ENCODE data around the gene PIGC.

PIGC gene

DNA sequence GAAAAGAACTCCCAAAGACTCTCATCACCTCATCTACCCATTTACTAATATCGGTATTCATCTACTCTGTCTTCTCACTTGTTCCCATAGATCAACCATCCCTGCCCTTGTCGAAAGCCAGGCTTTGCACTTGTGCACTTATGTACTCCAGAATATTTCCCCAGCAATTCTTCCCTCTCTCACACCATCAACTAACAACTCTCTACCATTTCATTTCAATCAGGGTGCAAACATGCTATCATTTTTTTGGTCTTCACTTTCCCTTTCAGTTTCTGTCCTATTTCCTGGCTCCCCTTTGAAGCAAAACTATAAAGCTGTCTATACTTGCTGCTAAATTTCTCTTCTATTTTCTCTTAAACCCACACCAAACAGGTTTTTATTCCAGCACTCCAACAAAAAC is 16.7 kb downstream of the PIGC start:
- no peak overlapping the region for H3K4me3 ChIP-seq (ENCODE audit: low read depth, low read length)
- H3K36me3 ChIP-seq (ENCODE audit: control insufficient read depth, insufficient read depth, low read length) = no peaks in the 10 kb centered on the region
- H3K9me3 ChIP-seq (ENCODE audit: control insufficient read depth, insufficient read depth, low read length) = no peaks in the 10 kb centered on the region
- peaks cover 9% of the 10 kb centered on the region for H3K4me1 ChIP-seq (ENCODE audit: control insufficient read depth, insufficient read depth, low read length)
- no peaks in the 10 kb centered on the region for H3K27me3 ChIP-seq (ENCODE audit: control insufficient read depth, insufficient read depth, low read length)
- H3K9ac ChIP-seq (ENCODE audit: low read depth, low read length) = no peak overlapping the region

DNA sequence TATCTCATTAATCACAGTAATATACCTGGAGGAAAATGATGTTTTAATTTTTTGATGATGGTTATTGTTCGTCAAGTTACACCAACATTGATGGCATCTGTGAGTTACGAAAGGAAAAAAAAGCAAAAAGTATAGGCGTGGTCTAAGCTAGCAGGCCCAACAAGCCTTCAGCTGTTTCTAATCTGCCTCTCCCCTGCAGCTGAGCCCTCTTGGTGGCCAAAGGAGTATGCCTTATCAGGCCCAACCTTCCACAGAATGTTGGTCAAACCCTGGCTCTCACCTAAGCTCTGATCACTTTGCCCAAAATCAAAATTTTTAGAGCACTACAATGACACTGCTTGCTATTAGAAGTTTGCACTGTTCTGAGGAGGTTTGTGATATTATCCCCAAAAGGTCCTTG is 18.5 kb downstream of the PIGC start:
- H3K27me3 ChIP-seq (ENCODE audit: control insufficient read depth, insufficient read depth, low read length) = no peaks in the 10 kb centered on the region
- no peak overlapping the region for H3K9ac ChIP-seq (ENCODE audit: low read depth, low read length)
- H3K36me3 ChIP-seq (ENCODE audit: control insufficient read depth, insufficient read depth, low read length) = no peaks in the 10 kb centered on the region
- no peak overlapping the region for H3K4me3 ChIP-seq (ENCODE audit: low read depth, low read length)
- no peaks in the 10 kb centered on the region for H3K9me3 ChIP-seq (ENCODE audit: control insufficient read depth, insufficient read depth, low read length)
- peaks cover 14% of the 10 kb centered on the region for H3K4me1 ChIP-seq (ENCODE audit: control insufficient read depth, insufficient read depth, low read length)

DNA sequence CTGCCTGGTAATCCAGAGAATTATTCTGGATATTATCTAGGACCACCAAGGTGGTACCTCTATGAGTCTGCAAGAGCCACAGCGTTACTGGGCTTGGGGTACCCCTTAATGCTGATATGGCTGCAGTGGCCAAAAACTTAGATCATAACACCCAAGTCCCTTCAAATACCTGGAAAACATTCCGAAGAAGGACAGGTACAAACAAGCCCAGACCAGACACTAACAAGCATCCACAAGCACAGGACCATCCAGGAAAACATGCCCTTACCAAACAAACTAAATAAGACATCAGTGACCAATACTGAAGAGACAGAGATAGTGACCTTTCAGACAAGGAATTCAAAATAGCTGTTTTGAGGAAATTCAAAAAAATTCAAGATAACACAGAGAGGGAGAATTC is 20.5 kb downstream of the PIGC start:
- Histone ChIP-seq H3K9me3 (ENCODE audit: control insufficient read depth, insufficient read depth, low read length) (no peaks in the 10 kb centered on the region), H3K9ac (ENCODE audit: low read depth, low read length) (no peak overlapping the region), H3K27me3 (ENCODE audit: control insufficient read depth, insufficient read depth, low read length) (no peaks in the 10 kb centered on the region), H3K4me1 (ENCODE audit: control insufficient read depth, insufficient read depth, low read length) (peaks cover 14% of the 10 kb centered on the region), H3K36me3 (ENCODE audit: control insufficient read depth, insufficient read depth, low read length) (no peaks in the 10 kb centered on the region), H3K4me3 (ENCODE audit: low read depth, low read length) (no peak overlapping the region)

DNA sequence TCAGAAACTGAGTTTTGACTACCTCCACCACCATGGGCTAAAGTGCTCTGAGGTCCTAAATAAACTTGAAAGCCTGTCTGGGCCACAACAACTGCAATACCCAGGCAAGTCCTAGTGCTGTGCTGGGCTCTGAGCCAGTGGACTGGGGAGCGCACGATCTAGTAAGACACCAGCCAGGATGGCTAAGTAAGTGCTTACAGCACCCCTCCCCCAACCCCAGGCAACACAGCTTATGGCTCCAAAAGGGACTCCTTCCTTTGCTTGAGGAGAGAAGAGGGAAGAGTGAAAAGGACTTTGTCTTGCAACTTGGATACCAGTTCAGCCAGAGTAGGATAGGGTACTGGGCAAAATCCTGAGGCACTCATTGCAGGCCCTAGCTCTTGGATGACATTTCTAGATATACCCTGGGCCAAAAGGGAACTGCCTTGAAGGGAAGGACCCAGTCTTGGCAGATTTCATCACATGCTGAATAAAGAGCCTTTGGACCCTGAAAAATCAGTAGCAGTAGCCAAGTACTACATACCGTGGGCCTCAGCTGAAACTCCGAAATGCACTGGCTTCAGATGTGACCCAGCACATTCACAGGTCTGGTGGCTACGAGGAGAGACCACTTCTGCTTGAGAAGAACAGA is 21.8 kb downstream of the PIGC start:
- H3K9me3 ChIP-seq (ENCODE audit: control insufficient read depth, insufficient read depth, low read length) = no peaks in the 10 kb centered on the region
- H3K9ac ChIP-seq (ENCODE audit: low read depth, low read length) = no peak overlapping the region
- H3K4me1 ChIP-seq (ENCODE audit: control insufficient read depth, insufficient read depth, low read length) = peaks cover 14% of the 10 kb centered on the region
- H3K36me3 ChIP-seq (ENCODE audit: control insufficient read depth, insufficient read depth, low read length) = no peaks in the 10 kb centered on the region
- H3K27me3 ChIP-seq (ENCODE audit: control insufficient read depth, insufficient read depth, low read length) = no peaks in the 10 kb centered on the region
- no peak overlapping the region for H3K4me3 ChIP-seq (ENCODE audit: low read depth, low read length)

DNA sequence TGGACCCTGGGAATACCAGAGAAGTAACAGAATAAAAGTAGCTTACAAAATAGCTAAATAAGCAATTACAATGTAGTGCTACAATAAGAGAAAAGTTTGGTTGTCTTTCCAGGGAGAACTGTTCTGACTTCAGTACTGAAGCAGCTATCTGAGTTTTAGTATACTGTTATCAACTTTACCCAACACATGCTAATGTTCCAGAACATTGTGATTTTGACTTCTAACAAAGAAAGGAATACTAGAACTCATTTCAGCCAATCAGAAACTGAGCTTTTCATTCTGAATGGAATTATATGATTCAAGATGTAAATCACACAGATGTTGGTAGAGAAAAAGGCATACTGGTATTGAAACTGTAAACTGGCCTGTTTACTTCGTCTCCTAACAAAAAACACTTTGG is 23.5 kb downstream of the PIGC start, which contains the start of gene C1orf105:
Gene C1orf105, plus strand, starts transcription at position 301 of the 400 bp plus-strand sequence. CDS start 201 bp downstream, outside the sequence.
- H3K36me3 ChIP-seq (ENCODE audit: control insufficient read depth, insufficient read depth, low read length) = no peaks in the 10 kb centered on the region
- no peak within 1 kb of the TSS for H3K4me3 ChIP-seq (ENCODE audit: low read depth, low read length)
- H3K4me1 ChIP-seq (ENCODE audit: control insufficient read depth, insufficient read depth, low read length) = peaks cover 5% of the 10 kb centered on the region
- H3K9me3 ChIP-seq (ENCODE audit: control insufficient read depth, insufficient read depth, low read length) = no peaks in the 10 kb centered on the region
- no peaks in the 10 kb centered on the region for H3K27me3 ChIP-seq (ENCODE audit: control insufficient read depth, insufficient read depth, low read length)
- H3K9ac ChIP-seq (ENCODE audit: low read depth, low read length) = no peak within 1 kb of the TSS

DNA sequence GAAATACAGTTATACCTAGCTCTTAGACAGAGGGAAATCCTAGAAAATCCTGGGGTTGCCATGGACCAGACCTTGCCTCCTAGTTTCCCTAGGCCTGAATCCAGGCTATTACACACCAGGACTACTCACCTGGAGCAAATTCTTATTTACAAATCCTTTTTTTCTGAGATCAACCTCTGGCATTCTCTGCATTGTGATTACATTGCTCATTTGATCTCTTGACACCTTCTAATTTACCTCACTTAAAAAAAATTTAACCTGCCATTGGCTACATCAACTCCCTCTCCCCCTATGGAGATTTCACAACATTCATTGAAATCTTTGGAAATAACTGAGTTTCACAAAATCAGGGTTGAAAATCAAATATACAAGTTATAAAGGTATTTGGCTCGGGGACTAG is 26.3 kb downstream of the PIGC start:
- Histone ChIP-seq H3K9ac (ENCODE audit: low read depth, low read length) (no peak overlapping the region), H3K4me3 (ENCODE audit: low read depth, low read length) (no peak overlapping the region), H3K36me3 (ENCODE audit: control insufficient read depth, insufficient read depth, low read length) (no peaks in the 10 kb centered on the region), H3K4me1 (ENCODE audit: control insufficient read depth, insufficient read depth, low read length) (peaks cover 5% of the 10 kb centered on the region), H3K9me3 (ENCODE audit: control insufficient read depth, insufficient read depth, low read length) (no peaks in the 10 kb centered on the region), H3K27me3 (ENCODE audit: control insufficient read depth, insufficient read depth, low read length) (no peaks in the 10 kb centered on the region)

DNA sequence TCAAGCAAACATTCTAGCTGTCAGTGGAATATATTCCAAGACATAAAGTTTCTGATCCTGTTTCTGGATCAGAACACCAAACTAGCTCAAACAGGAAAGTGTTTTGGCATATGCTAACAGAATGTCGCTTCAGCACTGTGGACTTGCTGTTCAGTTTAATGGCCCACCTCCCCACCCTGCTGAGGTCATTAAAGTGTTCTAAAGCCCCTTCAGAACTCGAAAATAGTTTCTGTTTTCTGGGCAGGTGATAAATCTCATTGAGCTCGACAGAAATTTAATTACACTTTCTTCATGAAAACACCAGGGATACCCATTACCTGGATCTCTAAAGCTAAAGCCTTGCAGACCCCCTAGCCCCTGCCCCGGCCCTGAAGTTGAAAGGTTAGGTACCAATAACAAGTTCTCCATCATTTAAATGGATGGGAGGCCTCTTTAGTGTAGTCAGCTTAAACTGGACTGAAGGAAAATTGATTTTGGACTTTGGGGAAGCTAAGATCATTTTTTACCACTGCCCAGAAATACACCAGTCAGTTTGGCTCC is 27.3 kb downstream of the PIGC start:
- Histone ChIP-seq H3K4me3 (ENCODE audit: low read depth, low read length) (no peak overlapping the region), H3K4me1 (ENCODE audit: control insufficient read depth, insufficient read depth, low read length) (no peaks in the 10 kb centered on the region)

DNA sequence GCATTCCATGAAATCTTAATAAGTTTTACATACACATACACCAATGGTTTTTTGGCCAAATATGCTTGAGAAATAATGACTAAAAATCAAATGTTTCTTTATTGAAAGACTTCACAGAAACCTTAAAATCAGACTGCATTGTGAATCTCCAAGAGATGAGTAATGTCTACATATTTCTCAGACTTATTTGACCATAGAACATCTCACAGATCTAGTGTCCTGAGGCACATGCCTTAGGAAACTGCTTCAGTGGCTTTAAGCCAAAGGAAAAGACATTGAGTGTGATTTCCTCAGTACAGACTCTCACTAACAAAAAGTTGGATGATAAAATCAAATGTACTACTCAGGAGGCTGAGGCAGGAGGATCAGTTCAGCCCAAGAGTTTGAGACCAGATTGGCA is 29.5 kb downstream of the PIGC start:
- H3K27me3 ChIP-seq (ENCODE audit: control insufficient read depth, insufficient read depth, low read length) = no peaks in the 10 kb centered on the region
- H3K4me3 ChIP-seq (ENCODE audit: low read depth, low read length) = no peak overlapping the region
- no peak overlapping the region for H3K9ac ChIP-seq (ENCODE audit: low read depth, low read length)
- no peaks in the 10 kb centered on the region for H3K9me3 ChIP-seq (ENCODE audit: control insufficient read depth, insufficient read depth, low read length)
- H3K36me3 ChIP-seq (ENCODE audit: control insufficient read depth, insufficient read depth, low read length) = no peaks in the 10 kb centered on the region
- no peaks in the 10 kb centered on the region for H3K4me1 ChIP-seq (ENCODE audit: control insufficient read depth, insufficient read depth, low read length)

More for the DNA sequence above, 27.3 kb downstream of the PIGC start:
- Histone ChIP-seq H3K36me3 (ENCODE audit: control insufficient read depth, insufficient read depth, low read length) (no peaks in the 10 kb centered on the region), H3K27me3 (ENCODE audit: control insufficient read depth, insufficient read depth, low read length) (no peaks in the 10 kb centered on the region), H3K9me3 (ENCODE audit: control insufficient read depth, insufficient read depth, low read length) (no peaks in the 10 kb centered on the region), H3K9ac (ENCODE audit: low read depth, low read length) (no peak overlapping the region)

DNA sequence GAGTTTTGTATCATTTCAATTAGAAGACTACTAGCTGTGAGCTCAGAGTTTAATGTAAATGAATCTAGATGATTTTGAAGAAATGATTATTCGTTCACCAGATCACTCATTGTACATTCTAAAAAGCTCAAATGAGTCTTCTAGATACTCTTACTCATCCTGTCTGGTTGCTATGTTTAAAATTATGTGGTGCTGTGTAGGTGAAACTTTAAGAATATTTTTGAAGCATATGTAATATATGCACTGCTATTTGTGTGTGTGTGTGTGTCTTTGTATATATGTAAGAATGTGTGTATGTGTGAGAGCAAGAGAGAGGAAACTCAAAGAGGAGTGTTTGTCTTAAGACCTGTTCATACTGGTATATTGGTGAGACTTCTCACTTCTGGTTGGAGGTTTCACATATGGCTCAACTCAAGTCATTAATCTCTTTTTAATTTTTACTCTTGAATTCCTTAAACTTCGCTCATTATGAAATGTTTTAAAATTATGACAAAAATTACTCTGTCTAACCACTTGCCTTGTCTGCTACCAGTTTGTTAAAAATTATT is 32.0 kb downstream of the PIGC start:
- H3K36me3 ChIP-seq (ENCODE audit: control insufficient read depth, insufficient read depth, low read length) = no peaks in the 10 kb centered on the region
- H3K27me3 ChIP-seq (ENCODE audit: control insufficient read depth, insufficient read depth, low read length) = no peaks in the 10 kb centered on the region
- no peaks in the 10 kb centered on the region for H3K9me3 ChIP-seq (ENCODE audit: control insufficient read depth, insufficient read depth, low read length)
- no peaks in the 10 kb centered on the region for H3K4me1 ChIP-seq (ENCODE audit: control insufficient read depth, insufficient read depth, low read length)
- H3K4me3 ChIP-seq (ENCODE audit: low read depth, low read length) = no peak overlapping the region
- H3K9ac ChIP-seq (ENCODE audit: low read depth, low read length) = no peak overlapping the region

DNA sequence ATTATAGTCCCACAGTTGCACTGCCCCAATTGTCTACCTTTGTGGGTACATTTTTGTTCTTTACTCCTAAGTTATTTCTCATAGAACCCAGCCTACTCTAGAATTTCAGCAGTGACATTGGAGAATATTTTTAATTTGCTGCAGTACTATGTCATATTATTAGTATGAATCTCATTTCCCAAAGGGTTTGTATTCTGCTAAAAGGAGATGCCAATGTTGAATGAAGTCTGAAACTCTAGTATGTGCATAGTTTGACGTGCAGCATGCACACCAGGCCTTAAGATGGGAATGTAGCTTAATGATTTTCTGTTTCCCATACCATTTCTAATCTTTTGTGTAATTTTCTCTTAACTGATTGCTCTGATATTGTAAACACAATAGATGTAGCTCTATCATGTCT is 33.8 kb downstream of the PIGC start:
- Histone ChIP-seq H3K36me3 (ENCODE audit: control insufficient read depth, insufficient read depth, low read length) (no peaks in the 10 kb centered on the region), H3K4me3 (ENCODE audit: low read depth, low read length) (no peak overlapping the region), H3K4me1 (ENCODE audit: control insufficient read depth, insufficient read depth, low read length) (no peaks in the 10 kb centered on the region), H3K9ac (ENCODE audit: low read depth, low read length) (no peak overlapping the region), H3K9me3 (ENCODE audit: control insufficient read depth, insufficient read depth, low read length) (no peaks in the 10 kb centered on the region), H3K27me3 (ENCODE audit: control insufficient read depth, insufficient read depth, low read length) (no peaks in the 10 kb centered on the region)

- no peaks in the 10 kb centered on the region for H3K36me3 ChIP-seq (ENCODE audit: control insufficient read depth, insufficient read depth, low read length)
- H3K4me3 ChIP-seq (ENCODE audit: low read depth, low read length) = no peak overlapping the region
- no peaks in the 10 kb centered on the region for H3K9me3 ChIP-seq (ENCODE audit: control insufficient read depth, insufficient read depth, low read length)
- H3K4me1 ChIP-seq (ENCODE audit: control insufficient read depth, insufficient read depth, low read length) = no peaks in the 10 kb centered on the region
- no peaks in the 10 kb centered on the region for H3K27me3 ChIP-seq (ENCODE audit: control insufficient read depth, insufficient read depth, low read length)
- H3K9ac ChIP-seq (ENCODE audit: low read depth, low read length) = no peak overlapping the region
Observed at GRCh38 chr1:172408958-172409357, 34.9 kb downstream of the PIGC start.

GRCh38 chr1:172406968-172407367 is 36.9 kb downstream of the PIGC start:
- Histone ChIP-seq H3K9ac (ENCODE audit: low read depth, low read length) (no peak overlapping the region), H3K36me3 (ENCODE audit: control insufficient read depth, insufficient read depth, low read length) (no peaks in the 10 kb centered on the region), H3K4me3 (ENCODE audit: low read depth, low read length) (no peak overlapping the region), H3K4me1 (ENCODE audit: control insufficient read depth, insufficient read depth, low read length) (no peaks in the 10 kb centered on the region), H3K9me3 (ENCODE audit: control insufficient read depth, insufficient read depth, low read length) (no peaks in the 10 kb centered on the region), H3K27me3 (ENCODE audit: control insufficient read depth, insufficient read depth, low read length) (no peaks in the 10 kb centered on the region)

Data from iPS-15b (cell line).